CD4-positive, alpha-beta T cell treated with Interleukin-15 for 4 hours (primary cell): ENCODE results near the gene SLC26A2.
"Not testable (repeated sequence)": the region's sequence is repeated elsewhere in the genome, so short reads cannot be mapped to it uniquely, and the experiment has no call there.

Source experiments
- DNase-seq: peaks from one replicate; pipeline ENCODE4 v3.0.0-alpha.2; 2020; ENCODE audit warnings: low spot score

Gene SLC26A2

GRCh38 chr5:149937610-149938009 lies 22.9 kb upstream of the SLC26A2 start:
- DNase-seq = no peak

- no peak for DNase-seq
Measured at GRCh38 chr5:149938279-149938678, 22.3 kb upstream of the SLC26A2 start.

- DNase-seq = no peak
Measured at GRCh38 chr5:149938791-149939358, 21.7 kb upstream of the SLC26A2 start.

- DNase-seq = no peak
Measured at GRCh38 chr5:149939546-149939945, 21.0 kb upstream of the SLC26A2 start.

- DNase-seq = no peak
Measured at GRCh38 chr5:149940077-149940574, 20.4 kb upstream of the SLC26A2 start.

- no peak for DNase-seq
Measured at GRCh38 chr5:149940941-149941644, 19.5 kb upstream of the SLC26A2 start.

GRCh38 chr5:149941795-149942194 lies 18.8 kb upstream of the SLC26A2 start:
- DNase-seq = no peak

- no peak for DNase-seq
Measured at GRCh38 chr5:149942199-149942598, 18.4 kb upstream of the SLC26A2 start.

GRCh38 chr5:149942741-149943169 lies 17.8 kb upstream of the SLC26A2 start:
- DNase-seq = not testable (repeated sequence)

- not testable (repeated sequence) for DNase-seq
Measured at GRCh38 chr5:149943177-149943949, 17.2 kb upstream of the SLC26A2 start.

- no peak for DNase-seq
Measured at GRCh38 chr5:149944666-149945065, 15.9 kb upstream of the SLC26A2 start, which contains the start of gene PDE6A. TSS of gene PDE6A (minus strand) at chr5:149944793. CDS start at chr5:149944673, 120 bp downstream.

GRCh38 chr5:149946118-149946517 lies 14.4 kb upstream of the SLC26A2 start:
- no peak for DNase-seq

- DNase-seq = no peak
Measured at GRCh38 chr5:149948993-149949392, 11.6 kb upstream of the SLC26A2 start.

- DNase-seq = no peak
Measured at GRCh38 chr5:149951138-149951749, 9.3 kb upstream of the SLC26A2 start.

- DNase-seq = no peak
Measured at GRCh38 chr5:149953436-149954121, 7.0 kb upstream of the SLC26A2 start.

GRCh38 chr5:149954798-149955197 lies 5.8 kb upstream of the SLC26A2 start:
- no peak for DNase-seq

GRCh38 chr5:149956685-149957084 lies 3.9 kb upstream of the SLC26A2 start:
- no peak for DNase-seq

GRCh38 chr5:149957855-149958254 lies 2.7 kb upstream of the SLC26A2 start:
- no peak for DNase-seq

GRCh38 chr5:149959406-149960236 lies 937 bp upstream of the SLC26A2 start:
- peak; percentile 66 for DNase-seq

- no peak for DNase-seq
Measured at GRCh38 chr5:149961186-149961685, 678 bp downstream of the SLC26A2 start.
